ENCODE measurements around the gene SRP72.
"Not testable (repeated sequence)": the region's sequence is repeated elsewhere in the genome, so short reads cannot be mapped to it uniquely, and the experiment has no call there.

Gene SRP72

GRCh38 chr4:56464581-56464980 is 2.8 kb upstream of the SRP72 start:
- in situ Hi-C loops (cut with MboI; ENCODE audit: low sequenced_read_pairs), result no loop called here

- in situ Hi-C loops (cut with MboI; ENCODE audit: low sequenced_read_pairs), result no loop called here
Measured at GRCh38 chr4:56465599-56466295, 1.7 kb upstream of the SRP72 start.

GRCh38 chr4:56466296-56466761 is 1.1 kb upstream of the SRP72 start:
- in situ Hi-C loops (cut with MboI; ENCODE audit: low sequenced_read_pairs), result not testable (repeated sequence)

GRCh38 chr4:56466910-56467283 is 520 bp upstream of the SRP72 start:
- in situ Hi-C loops (cut with MboI; ENCODE audit: low sequenced_read_pairs), result no loop called here

- in situ Hi-C loops (cut with MboI; ENCODE audit: low sequenced_read_pairs), result no loop called here
Measured at GRCh38 chr4:56468097-56468422, 643 bp downstream of the SRP72 start.

- in situ Hi-C loops (cut with MboI; ENCODE audit: low sequenced_read_pairs), result no loop called here
Measured at GRCh38 chr4:56469489-56470210, 2.2 kb downstream of the SRP72 start.

GRCh38 chr4:56475917-56476316 is 8.5 kb downstream of the SRP72 start:
- in situ Hi-C loops (cut with MboI; ENCODE audit: low sequenced_read_pairs), result no loop called here

- in situ Hi-C loops (cut with MboI; ENCODE audit: low sequenced_read_pairs), result no loop called here
Measured at GRCh38 chr4:56477192-56477702, 9.8 kb downstream of the SRP72 start.

GRCh38 chr4:56480691-56481090 is 13.3 kb downstream of the SRP72 start:
- in situ Hi-C loops (cut with MboI; ENCODE audit: low sequenced_read_pairs), result no loop called here

GRCh38 chr4:56496241-56496640 is 28.8 kb downstream of the SRP72 start:
- in situ Hi-C loops (cut with MboI; ENCODE audit: low sequenced_read_pairs), result no loop called here

GRCh38 chr4:56505269-56506130 is 38.1 kb downstream of the SRP72 start, which contains the start of gene ARL9:
TSS of gene ARL9 (plus strand) at chr4:56505791. CDS start at chr4:56505863, 72 bp downstream.
- in situ Hi-C loops (cut with MboI; ENCODE audit: low sequenced_read_pairs), result no loop called here

GRCh38 chr4:56511098-56511497 is 43.7 kb downstream of the SRP72 start:
- in situ Hi-C loops (cut with MboI; ENCODE audit: low sequenced_read_pairs), result no loop called here

- in situ Hi-C loops (cut with MboI; ENCODE audit: low sequenced_read_pairs), result no loop called here
Measured at GRCh38 chr4:56512166-56512565, 44.7 kb downstream of the SRP72 start.

- in situ Hi-C loops (cut with MboI; ENCODE audit: low sequenced_read_pairs), result no loop called here
Measured at GRCh38 chr4:56513517-56513916, 46.1 kb downstream of the SRP72 start.

GRCh38 chr4:56530269-56531148 is 63.1 kb downstream of the SRP72 start:
- in situ Hi-C loops (cut with MboI; ENCODE audit: low sequenced_read_pairs), result no loop called here

GRCh38 chr4:56531149-56531770 is 63.8 kb downstream of the SRP72 start:
- in situ Hi-C loops (cut with MboI; ENCODE audit: low sequenced_read_pairs), result no loop called here

- in situ Hi-C loops (cut with MboI; ENCODE audit: low sequenced_read_pairs), result no loop called here
Measured at GRCh38 chr4:56531823-56532222, 64.4 kb downstream of the SRP72 start.

- in situ Hi-C loops (cut with MboI; ENCODE audit: low sequenced_read_pairs), result no loop called here
Measured at GRCh38 chr4:56532239-56532638, 64.8 kb downstream of the SRP72 start.

GRCh38 chr4:56535915-56536314 is 68.5 kb downstream of the SRP72 start:
- in situ Hi-C loops (cut with MboI; ENCODE audit: low sequenced_read_pairs), result no loop called here

- in situ Hi-C loops (cut with MboI; ENCODE audit: low sequenced_read_pairs), result no loop called here
Measured at GRCh38 chr4:56537147-56537546, 69.7 kb downstream of the SRP72 start.

All from HL-60/S4 (cell line).